Pancreas (tissue), 10 donors: Measurements from ENCODE around the gene CLSTN2. TPM values are rescaled to one million over a fixed set of nuclear protein-coding genes. Genes with fewer than 3 reads are reported as not detected.
A peak's percentile ranks its signal among the peaks of the same experiment; 100 is the strongest.

Source experiments
- ATAC-seq, 4 donors: fragments of 200-7000 bp; cut with Tn5 transposase; one replicate each; pipeline versions ENCODE4 v1.8.0 to v1.9.1; 2020; ENCODE audit warnings: mild to moderate bottlenecking in 4 of 4, moderate library complexity in 4 of 4
- DNase-seq, 6 donors: peaks; one replicate each; pipeline ENCODE4 v3.0.0-alpha.2; 2020
- FAIRE-seq: peaks from 2 replicates; lab custom pipeline; 2012; peaks lifted over from hg19 to GRCh38; lab: Jason Lieb, UNC
- H3K27ac ChIP-seq, 4 donors: fragments of 200-600 bp; sonication (generic); 1 replicate in 3 of 4; 2 replicates in 1 of 4; pipeline versions ENCODE4 v1.5.0 to v1.8.0; 2020
- H3K27me3 ChIP-seq, 4 donors: fragments of 200-600 bp; one replicate each; pipeline ENCODE4 v1.8.0; 2021
- H3K36me3 ChIP-seq, 3 donors: fragments of 200-600 bp; sonication (generic) in 1 of 3; one replicate each; pipeline versions ENCODE4 v1.5.0 to v1.8.0; 2020 to 2021
- H3K4me1 ChIP-seq, 3 donors: fragments of 200-600 bp; one replicate each; pipeline ENCODE4 v1.8.0; 2021
- H3K4me3 ChIP-seq, 4 donors: fragments of 200-600 bp; sonication (generic) in 2 of 4; one replicate each; pipeline versions ENCODE4 v1.5.0 to v1.8.0; 2020 to 2021
- H3K9me3 ChIP-seq, 4 donors: fragments of 200-600 bp; one replicate each; pipeline ENCODE4 v1.8.0; 2021
- WGBS, 2 donors: extraction: QIAGEN DNeasy Blood & Tissue Kit; methylation state at CpG; one replicate each; pipeline ENCODE4 v1.1.7; 2013; 5-methylcytosine and 5-hydroxymethylcytosine counted together
- intact Hi-C, 3 donors: fragments of 100-400 bp; cut with DNase I; formaldehyde crosslinking; loops; one replicate each; pipeline versions ENCODE4 v1.11.1 to v1.14.2; 2022
- polyA plus RNA-seq, 2 donors: library from polyadenylated mRNA; stranded (reverse); fragments of 200-250 nt; gene quantifications; one replicate each; pipeline ENCODE4 v1.2.3, GENCODE V29; 2013
- total RNA-seq, 6 donors: library from RNA; stranded (reverse); fragmentation: NEBNext Ultra II Directional in 4 of 6; extraction: Animal tissue kit (Norgen Biotek cat#: 25700) in 4 of 6; gene quantifications; one replicate each; pipeline versions ENCODE4 v1.2.1 to v1.2.4, GENCODE V29; 2021 to 2023
- TF ChIP-seq, protein P1 (sequence below), 4 donors: fragments of 200-600 bp; sonication (generic) in 3 of 4; IDR thresholded peaks; one replicate each; pipeline versions ENCODE4 v1.5.0 to v1.8.0; 2021; ENCODE audit warnings: antibody characterized with exemption in 4 of 4
- donor health status: healthy with polysubstance abuse.
- donor health status: DM: no; HTN: no; CAD: no; lungs with moderate emphysema.
- donor health status: DM: no; HTN: no; CAD: no.
- donor health status: control.
- donor health status: control.
- donor health status: Bipolar disorder and iron deficiency.
- donor health status: DM: yes; HTN: yes; CAD: no.
- donor health status: DM: no; HTN: no; CAD: no.
- donor health status: DM: no; HTN: no; CAD: no.
- donor health status: DM: yes; HTN: yes; CAD: no.

Gene CLSTN2
- total and polyA plus RNA-seq, 8 donors, result 0.65 to 9.3 (median 2.9) TPM

- WGBS, 2 donors, result 68 to 76% methylated on average over 1 of the region's 1 CpG
- H3K4me1 ChIP-seq, result peaks cover 0 to 5% (median 0%) of the 10 kb centered on the region in 3 donors
- TF ChIP-seq, protein P1, sequence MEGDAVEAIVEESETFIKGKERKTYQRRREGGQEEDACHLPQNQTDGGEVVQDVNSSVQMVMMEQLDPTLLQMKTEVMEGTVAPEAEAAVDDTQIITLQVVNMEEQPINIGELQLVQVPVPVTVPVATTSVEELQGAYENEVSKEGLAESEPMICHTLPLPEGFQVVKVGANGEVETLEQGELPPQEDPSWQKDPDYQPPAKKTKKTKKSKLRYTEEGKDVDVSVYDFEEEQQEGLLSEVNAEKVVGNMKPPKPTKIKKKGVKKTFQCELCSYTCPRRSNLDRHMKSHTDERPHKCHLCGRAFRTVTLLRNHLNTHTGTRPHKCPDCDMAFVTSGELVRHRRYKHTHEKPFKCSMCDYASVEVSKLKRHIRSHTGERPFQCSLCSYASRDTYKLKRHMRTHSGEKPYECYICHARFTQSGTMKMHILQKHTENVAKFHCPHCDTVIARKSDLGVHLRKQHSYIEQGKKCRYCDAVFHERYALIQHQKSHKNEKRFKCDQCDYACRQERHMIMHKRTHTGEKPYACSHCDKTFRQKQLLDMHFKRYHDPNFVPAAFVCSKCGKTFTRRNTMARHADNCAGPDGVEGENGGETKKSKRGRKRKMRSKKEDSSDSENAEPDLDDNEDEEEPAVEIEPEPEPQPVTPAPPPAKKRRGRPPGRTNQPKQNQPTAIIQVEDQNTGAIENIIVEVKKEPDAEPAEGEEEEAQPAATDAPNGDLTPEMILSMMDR (IDR thresholded peaks at IDR 0.05), result no peak
- no peak for FAIRE-seq
- no peak overlapping the region for H3K27ac ChIP-seq
- no peak for DNase-seq
- peaks cover 0 to 9% (median 0%) of the 10 kb centered on the region in 4 donors for H3K27me3 ChIP-seq
- intact Hi-C loops, result no loop called here
- peak in 1 of 4 donors; percentile 33 for ATAC-seq
- no peaks in the 10 kb centered on the region for H3K9me3 ChIP-seq
- H3K36me3 ChIP-seq, result no peaks in the 10 kb centered on the region
- no peak overlapping the region for H3K4me3 ChIP-seq
These were observed 5.6 kb downstream of the CLSTN2 start for GRCh38 chr3:139940622-139941021.

DNA sequence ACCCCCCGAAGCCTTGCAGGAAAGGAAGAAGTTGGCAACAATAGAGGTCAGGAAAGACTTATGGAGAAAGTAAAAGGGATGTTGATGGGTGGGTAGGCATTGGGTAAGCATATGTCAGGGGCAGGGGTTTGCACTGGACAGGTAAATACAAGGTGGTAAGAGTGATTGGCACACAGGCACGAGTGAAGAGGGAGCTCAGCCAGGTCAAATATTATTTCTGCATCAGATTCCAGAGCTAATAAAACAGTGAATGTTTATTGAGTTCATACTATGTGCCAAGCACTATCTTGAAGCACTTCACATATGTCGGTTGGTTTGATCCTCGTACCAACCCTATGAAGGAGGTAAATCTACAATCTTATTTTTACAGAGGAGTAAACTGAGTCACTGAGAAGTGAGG lies 6.6 kb downstream of the CLSTN2 start:
- intact Hi-C loops, result no loop called here
- 48 to 55% methylated on average over 4 of the region's 4 CpGs for WGBS, 2 donors
- no peaks in the 10 kb centered on the region for H3K9me3 ChIP-seq
- ATAC-seq, result peak in 1 of 4 donors; percentile 52
- no peaks in the 10 kb centered on the region for H3K36me3 ChIP-seq
- peaks cover 0 to 5% (median 0%) of the 10 kb centered on the region in 3 donors for H3K4me1 ChIP-seq
- TF ChIP-seq, protein P1 (IDR thresholded peaks at IDR 0.05), result no peak
- H3K27ac ChIP-seq, result no peak overlapping the region
- no peak overlapping the region for H3K4me3 ChIP-seq
- FAIRE-seq, result no peak
- DNase-seq, result no peak
- peaks cover 0 to 9% (median 0%) of the 10 kb centered on the region in 4 donors for H3K27me3 ChIP-seq

- intact Hi-C loops, result no loop called here
- Histone ChIP-seq H3K4me1 (no peaks in the 10 kb centered on the region), H3K9me3 (no peaks in the 10 kb centered on the region), H3K27ac (no peak overlapping the region), H3K36me3 (no peaks in the 10 kb centered on the region), H3K4me3 (no peak overlapping the region), H3K27me3 (no peaks in the 10 kb centered on the region)
- TF ChIP-seq, protein P1 (IDR thresholded peaks at IDR 0.05), result no peak
- 86 to 91% methylated on average over 7 of the region's 7 CpGs for WGBS, 2 donors
- ATAC-seq, result no peak
- DNase-seq, result no peak
- FAIRE-seq, result no peak
These were observed 9.4 kb downstream of the CLSTN2 start for GRCh38 chr3:139944256-139944910.

DNA sequence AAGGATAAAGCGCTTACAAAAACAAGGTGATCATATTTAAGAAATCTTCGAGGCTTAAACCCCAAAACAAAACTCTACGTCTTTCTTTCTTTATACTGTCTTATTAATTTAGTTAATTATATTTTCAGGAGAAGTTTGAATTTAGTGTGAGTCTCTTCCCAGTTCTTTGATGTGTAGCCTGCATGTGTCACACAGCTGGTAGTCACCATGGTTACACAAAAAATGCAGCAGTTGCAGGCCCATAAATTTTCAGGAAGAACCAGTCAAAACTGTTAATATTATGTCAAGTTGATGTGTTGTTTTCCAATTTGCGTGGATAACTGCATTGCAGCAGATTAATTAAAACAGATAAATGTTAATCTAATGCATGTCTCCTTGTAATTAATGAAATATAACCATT lies 10.4 kb downstream of the CLSTN2 start:
- Histone ChIP-seq H3K36me3 (no peaks in the 10 kb centered on the region), H3K4me1 (no peaks in the 10 kb centered on the region), H3K4me3 (no peak overlapping the region), H3K27me3 (no peaks in the 10 kb centered on the region), H3K9me3 (no peaks in the 10 kb centered on the region), H3K27ac (no peak overlapping the region)
- intact Hi-C loops, result no loop called here
- no peak for ATAC-seq
- FAIRE-seq, result no peak
- DNase-seq, result no peak
- TF ChIP-seq, protein P1 (IDR thresholded peaks at IDR 0.05), result no peak
- 84 to 87% methylated on average over 4 of the region's 4 CpGs for WGBS, 2 donors

GRCh38 chr3:139945942-139946341 lies 11.0 kb downstream of the CLSTN2 start:
- ATAC-seq (no peak), FAIRE-seq (no peak), DNase-seq (no peak)
- TF ChIP-seq, protein P1 (IDR thresholded peaks at IDR 0.05), result no peak
- Histone ChIP-seq H3K36me3 (no peaks in the 10 kb centered on the region), H3K9me3 (no peaks in the 10 kb centered on the region), H3K4me1 (no peaks in the 10 kb centered on the region), H3K27me3 (no peaks in the 10 kb centered on the region), H3K27ac (no peak overlapping the region), H3K4me3 (no peak overlapping the region)
- intact Hi-C loops, result no loop called here
